GM18951 (cell line): ENCODE results near the gene STX5.

Experiments
- POLR2A ChIP-seq: IDR thresholded peaks from 4 replicates; pipeline ENCODE4 v1.6.1; 2011; ENCODE audit warnings: mild to moderate bottlenecking; ENCODE audit not compliant: insufficient read length, insufficient read depth; ENCODE audit errors: extremely low read depth
- in situ Hi-C: fragments of 300-500 bp; cut with MboI; formaldehyde crosslinking; loops from one replicate; pipeline ENCODE4 v1.12.0; 2022; ENCODE audit warnings: low sequenced_read_pairs, mixed read lengths, inconsistent platforms; ENCODE audit not compliant: unreplicated experiment

Gene STX5

GRCh38 chr11:62801071-62801470, 30.8 kb downstream of the STX5 start:
- no peak for TF ChIP-seq POLR2A
- in situ Hi-C loops = no loop called here

- in situ Hi-C loops = no loop called here
- TF ChIP-seq POLR2A = no peak
Observed at GRCh38 chr11:62799486-62799885, 32.4 kb downstream of the STX5 start.

- in situ Hi-C loops = no loop called here
- no peak for TF ChIP-seq POLR2A
Observed at GRCh38 chr11:62796281-62796680, 35.6 kb downstream of the STX5 start.

- TF ChIP-seq POLR2A = no peak
- in situ Hi-C loops = no loop called here
Observed at GRCh38 chr11:62794201-62794775, 37.6 kb downstream of the STX5 start.

GRCh38 chr11:62792202-62792575, 39.7 kb downstream of the STX5 start:
- no peak for TF ChIP-seq POLR2A
- in situ Hi-C loops = no loop called here

GRCh38 chr11:62791501-62792201, 40.2 kb downstream of the STX5 start, which contains the start of gene TMEM223:
Gene TMEM223 (minus strand): TSS chr11:62792006. CDS start chr11:62791994, 12 bp downstream.
- TF ChIP-seq POLR2A = peak; percentile 95
- in situ Hi-C loops = no loop called here

- in situ Hi-C loops = no loop called here
- TF ChIP-seq POLR2A = no peak
Observed at GRCh38 chr11:62789576-62789975, 42.3 kb downstream of the STX5 start.

- in situ Hi-C loops = no loop called here
- TF ChIP-seq POLR2A = no peak
Observed at GRCh38 chr11:62788991-62789390, 42.9 kb downstream of the STX5 start.

GRCh38 chr11:62787005-62787759, 44.7 kb downstream of the STX5 start, which contains the start of gene TMEM179B:
Gene TMEM179B (plus strand): TSS chr11:62787402. CDS start chr11:62787432, 30 bp downstream.
- in situ Hi-C loops = no loop called here

GRCh38 chr11:62786318-62787004, 45.4 kb downstream of the STX5 start:
- TF ChIP-seq POLR2A = no peak
- in situ Hi-C loops = no loop called here

More at GRCh38 chr11:62787005-62787759, 44.7 kb downstream of the STX5 start, which contains the start of gene TMEM179B:
- peak; percentile 99 for TF ChIP-seq POLR2A

GRCh38 chr11:62782753-62783152, 49.1 kb downstream of the STX5 start:
- TF ChIP-seq POLR2A = no peak
- in situ Hi-C loops = no loop called here

GRCh38 chr11:62778441-62778840, 53.4 kb downstream of the STX5 start:
- in situ Hi-C loops = no loop called here
- no peak for TF ChIP-seq POLR2A

- TF ChIP-seq POLR2A = no peak
- in situ Hi-C loops = no loop called here
Observed at GRCh38 chr11:62777389-62777788, 54.5 kb downstream of the STX5 start.
